Activated CD4-positive, CD25-positive, alpha-beta regulatory T cell treated with anti-CD3 and anti-CD28 coated beads, Interleukin-2, amount 50 U/mL, for 24 hours (primary cell): Measurements from ENCODE around the gene NGFR.
A peak's percentile ranks its signal among the peaks of the same experiment; 100 is the strongest.

Experiments used
- ATAC-seq, 2 donors: fragments of 150-1000 bp; cut with Tn5 transposase; one replicate each; pipeline ENCODE4 v1.10.0; 2021; ENCODE audit warnings: mild to moderate bottlenecking in 1 of 2, moderate library complexity in 1 of 2

Gene NGFR, protein sequence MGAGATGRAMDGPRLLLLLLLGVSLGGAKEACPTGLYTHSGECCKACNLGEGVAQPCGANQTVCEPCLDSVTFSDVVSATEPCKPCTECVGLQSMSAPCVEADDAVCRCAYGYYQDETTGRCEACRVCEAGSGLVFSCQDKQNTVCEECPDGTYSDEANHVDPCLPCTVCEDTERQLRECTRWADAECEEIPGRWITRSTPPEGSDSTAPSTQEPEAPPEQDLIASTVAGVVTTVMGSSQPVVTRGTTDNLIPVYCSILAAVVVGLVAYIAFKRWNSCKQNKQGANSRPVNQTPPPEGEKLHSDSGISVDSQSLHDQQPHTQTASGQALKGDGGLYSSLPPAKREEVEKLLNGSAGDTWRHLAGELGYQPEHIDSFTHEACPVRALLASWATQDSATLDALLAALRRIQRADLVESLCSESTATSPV

DNA sequence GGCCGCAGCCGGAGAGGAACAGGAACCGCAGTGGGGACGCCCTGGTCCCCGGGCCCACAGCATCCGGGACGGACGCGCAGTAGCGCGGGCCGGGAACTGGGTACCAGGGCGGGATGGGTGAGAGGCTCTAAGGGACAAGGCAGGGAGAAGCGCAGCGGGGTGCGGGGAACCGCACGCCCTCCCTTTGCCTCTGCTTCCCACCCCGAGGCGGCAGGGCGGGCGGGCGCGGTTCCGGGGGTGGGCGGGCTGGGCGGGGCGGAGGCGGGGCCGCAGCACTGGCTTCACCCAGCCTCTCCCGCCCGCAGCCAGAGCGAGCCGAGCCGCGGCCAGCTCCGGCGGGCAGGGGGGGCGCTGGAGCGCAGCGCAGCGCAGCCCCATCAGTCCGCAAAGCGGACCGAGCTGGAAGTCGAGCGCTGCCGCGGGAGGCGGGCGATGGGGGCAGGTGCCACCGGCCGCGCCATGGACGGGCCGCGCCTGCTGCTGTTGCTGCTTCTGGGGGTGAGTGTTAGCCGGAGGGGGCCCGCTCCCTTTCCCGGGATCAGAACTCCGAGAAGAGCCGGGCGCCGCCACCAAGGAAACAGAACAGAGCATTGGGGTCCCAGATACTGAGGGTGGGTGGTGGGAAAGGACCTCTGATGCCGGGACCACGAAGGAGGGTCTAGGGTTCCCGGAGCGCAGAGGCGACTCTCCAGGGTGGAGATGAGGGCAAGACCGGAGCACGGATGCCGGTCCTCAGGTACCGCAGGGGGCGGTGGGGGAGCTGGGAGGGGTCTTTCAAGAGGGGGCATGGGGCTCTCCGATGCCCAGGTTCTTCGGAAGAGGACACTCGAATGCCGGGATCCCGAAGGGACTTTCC, at the start of gene NGFR:
NGFR (plus strand) TSS at position 308 of the 856 bp plus-strand sequence; CDS start at position 433, 125 bp downstream.
- ATAC-seq = peak; percentile 57 to 66

DNA sequence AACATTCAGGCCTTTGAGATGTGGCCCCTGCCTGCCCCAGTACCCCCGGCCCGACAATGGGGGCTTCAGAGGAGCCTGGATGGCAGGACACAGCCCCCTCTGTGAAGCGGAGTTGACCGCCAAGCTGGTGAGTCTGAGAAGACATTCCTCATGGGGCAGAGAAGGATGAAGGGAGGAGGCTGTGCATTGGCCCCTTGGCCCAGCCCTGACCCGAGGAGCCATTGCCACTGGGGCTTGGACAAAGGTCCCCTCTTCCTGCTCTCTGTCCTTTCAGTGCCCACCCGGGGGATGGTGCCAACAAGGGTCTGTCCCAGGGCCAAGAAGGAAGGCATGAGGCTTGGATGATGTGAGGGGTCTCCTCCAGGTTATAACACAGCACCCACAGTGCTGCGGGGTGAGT, 49.5 kb upstream of the NGFR start:
- no peak for ATAC-seq

DNA sequence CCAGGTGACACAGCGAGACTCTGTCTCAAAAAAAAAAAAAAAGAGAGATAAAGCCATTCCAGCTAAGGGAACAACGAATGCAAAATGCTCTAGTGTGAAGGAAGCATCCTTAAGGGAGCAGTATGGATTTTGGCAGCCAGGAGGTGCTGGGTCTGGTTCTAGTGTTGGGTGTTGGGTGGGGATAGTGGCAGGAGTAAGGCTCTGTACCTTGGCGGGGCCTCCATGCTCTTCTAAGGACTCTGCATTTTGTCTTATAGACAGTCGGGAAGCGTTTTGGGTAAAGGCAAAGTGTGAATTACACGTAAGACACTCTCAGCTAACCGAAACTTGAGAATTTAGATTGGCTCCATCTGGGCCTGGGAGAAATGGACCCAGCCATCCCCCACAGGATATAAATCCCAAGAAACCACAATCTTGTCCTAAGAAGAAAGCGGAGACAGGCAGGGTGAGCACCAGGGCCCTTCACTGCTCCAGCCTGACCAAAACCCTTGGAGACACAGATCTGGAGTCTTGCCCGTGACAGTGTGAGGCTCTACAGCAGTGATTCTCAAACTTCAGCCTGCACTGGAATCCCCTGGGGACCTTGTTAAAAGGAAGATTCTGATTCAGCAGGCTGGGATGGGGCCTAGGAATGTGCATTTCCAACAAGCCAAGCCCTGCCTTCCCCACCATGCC, 47.3 kb upstream of the NGFR start:
- no peak for ATAC-seq

DNA sequence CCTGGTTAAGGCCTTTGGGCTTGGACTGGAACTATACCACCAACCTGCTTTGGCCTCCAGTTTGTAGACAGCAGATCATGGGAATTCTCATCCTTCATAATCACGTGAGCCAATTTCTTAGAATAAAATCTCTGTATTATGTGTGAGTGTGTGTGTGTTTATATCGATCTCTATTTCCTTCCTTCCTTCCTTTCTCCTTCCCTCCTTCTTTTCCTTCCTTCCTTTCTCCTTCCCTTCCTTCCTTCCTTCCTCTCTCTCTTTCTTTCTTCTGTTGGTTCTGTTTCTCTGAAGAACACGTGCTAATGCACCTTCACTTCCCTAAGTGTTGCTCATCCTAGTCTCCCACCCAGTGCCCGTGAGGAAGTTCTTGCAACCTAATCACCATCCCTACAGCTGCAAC, 44.9 kb upstream of the NGFR start:
- no peak for ATAC-seq

DNA sequence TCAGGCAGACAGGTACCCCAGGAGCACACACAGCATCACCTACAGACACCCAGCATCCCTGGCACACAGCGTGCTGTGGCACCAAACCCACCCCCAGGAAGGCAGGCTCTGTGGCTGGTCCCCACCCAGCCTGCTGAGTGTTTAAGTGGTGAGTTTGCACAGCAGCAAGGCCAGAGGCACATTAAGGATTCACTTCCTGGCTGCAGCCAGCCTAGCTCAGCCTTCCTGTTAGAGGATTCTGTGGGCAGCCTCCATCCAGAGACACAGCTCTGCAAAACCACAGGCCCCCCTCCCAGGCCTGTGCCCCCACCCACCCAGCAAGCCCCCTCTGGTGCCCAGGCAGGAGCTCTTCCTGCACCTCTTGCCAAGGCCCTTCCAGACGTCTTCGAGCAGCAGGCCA, 44.4 kb upstream of the NGFR start:
- no peak for ATAC-seq

DNA sequence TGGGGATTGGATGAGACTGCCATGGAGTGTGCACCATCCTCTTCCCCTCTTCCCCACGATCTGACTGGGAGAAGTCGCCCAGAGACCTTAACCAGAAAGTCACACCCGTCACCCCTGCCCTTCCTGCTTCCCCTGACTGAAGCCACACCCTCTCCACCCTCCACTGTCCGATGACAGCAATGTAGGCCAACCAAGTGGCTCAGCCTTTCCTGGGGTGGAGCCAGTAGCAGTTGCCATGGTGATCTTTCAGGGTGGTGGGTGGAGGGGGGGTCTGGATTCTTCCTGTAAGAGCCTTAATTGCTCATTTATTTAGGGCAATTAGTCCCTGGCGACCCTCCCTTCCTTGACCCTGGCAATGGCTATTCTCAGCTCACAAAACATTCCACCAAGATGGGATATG, 42.9 kb upstream of the NGFR start:
- no peak for ATAC-seq

DNA sequence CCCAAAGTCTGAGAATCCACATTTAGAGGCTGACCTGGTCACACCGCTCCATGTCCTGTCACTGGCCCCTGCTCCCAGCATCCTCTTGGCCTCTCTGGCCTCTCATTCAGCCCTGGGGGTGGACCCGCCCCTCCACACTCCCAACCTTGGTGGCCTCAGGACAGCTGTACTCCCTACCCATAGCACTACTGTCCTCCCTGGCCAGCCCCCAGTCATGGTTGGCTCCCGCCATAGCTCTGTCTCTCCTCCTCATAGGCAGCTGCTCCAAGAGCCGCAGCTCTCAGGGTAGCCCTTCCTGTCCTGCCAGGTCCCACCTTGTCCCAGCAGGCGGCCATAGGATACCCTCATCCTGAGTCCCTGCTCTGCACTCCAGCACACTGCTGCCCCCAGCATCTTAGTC, 42.4 kb upstream of the NGFR start:
- ATAC-seq = no peak

DNA sequence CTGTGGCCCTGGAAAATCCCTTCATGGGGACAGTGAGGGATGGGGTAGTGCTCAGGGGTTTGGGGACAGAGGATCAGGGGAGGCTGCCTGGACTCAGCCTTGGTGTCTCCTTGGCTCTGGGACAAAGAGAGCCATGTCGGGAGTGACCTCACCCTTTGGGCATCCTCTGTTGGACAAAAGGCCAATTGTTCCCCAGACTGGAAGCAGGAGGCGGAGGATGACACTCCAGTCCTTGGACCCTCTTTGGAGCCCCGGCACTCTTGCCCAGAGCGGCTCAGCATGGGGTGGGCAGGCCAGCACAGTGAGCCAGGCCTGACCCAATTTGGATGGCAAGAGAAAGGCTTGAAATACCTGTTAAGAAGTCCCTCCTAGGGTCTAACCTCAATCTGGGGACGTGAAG, 41.0 kb upstream of the NGFR start:
- ATAC-seq = no peak

DNA sequence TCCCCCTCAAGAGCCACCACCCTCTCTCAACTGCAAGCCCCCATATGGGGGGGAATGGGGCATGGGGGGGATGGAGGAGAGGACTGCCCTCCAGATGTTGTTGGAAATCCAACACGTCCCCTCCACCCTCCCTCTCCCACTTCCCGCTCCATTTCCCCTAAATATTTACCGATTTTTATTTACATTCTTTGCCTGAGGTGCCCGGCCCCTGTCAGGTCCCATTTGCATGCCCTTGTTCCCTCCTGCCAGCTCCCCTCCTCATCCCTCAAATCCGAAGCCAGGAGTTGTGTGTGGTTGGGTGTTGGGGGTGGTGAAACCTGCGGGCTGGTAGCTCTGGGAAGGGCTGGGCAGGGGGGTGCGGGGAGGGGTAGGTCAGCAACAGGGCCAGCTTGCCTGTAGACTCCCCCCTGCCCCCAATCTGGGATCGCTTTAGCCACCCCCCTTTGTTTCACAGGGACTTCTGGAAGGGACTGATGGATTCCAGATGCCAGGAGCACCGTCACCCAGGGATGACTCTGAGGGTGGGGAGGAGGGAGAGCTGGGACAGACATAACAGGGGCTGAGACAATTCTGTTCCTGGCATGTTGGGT, 39.7 kb upstream of the NGFR start:
- ATAC-seq = no peak

DNA sequence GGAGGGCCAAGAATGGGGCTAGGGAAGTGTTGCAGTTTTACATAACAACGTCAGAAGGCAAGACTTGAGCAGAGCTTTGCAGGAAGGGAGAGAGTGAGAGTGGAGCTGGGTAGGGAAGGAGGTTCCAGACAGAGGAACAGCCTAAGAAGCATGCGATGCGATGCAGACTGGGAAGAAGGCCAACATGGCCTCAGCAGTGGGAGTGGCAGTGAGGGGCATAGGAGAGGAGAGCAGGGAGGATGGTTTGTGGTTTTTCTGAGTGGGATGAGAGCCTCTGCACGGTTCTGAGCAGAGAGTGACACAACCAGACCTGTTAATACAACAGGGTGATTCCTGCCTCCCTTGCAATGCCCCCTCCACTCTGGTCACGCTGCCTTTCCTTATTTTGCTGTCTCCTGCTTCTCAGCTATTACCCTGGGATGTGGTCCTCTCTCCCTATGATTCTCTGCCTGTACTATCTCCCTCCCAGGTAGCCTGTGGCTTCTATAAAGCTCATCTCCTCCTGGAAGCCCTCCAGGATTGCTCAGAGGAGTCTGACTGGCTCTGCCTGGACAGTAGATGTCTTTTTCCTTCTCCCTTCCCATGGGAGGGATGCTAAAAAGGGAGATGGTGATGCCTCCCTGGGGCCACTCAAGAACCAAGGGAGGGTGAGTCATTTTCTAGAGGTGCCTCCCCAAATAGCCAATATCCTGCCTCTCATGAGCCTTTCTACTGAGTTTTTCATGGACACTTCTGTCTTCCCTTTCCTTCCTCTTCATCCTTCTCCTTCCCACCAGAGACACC, 38.7 kb upstream of the NGFR start:
- ATAC-seq = no peak

DNA sequence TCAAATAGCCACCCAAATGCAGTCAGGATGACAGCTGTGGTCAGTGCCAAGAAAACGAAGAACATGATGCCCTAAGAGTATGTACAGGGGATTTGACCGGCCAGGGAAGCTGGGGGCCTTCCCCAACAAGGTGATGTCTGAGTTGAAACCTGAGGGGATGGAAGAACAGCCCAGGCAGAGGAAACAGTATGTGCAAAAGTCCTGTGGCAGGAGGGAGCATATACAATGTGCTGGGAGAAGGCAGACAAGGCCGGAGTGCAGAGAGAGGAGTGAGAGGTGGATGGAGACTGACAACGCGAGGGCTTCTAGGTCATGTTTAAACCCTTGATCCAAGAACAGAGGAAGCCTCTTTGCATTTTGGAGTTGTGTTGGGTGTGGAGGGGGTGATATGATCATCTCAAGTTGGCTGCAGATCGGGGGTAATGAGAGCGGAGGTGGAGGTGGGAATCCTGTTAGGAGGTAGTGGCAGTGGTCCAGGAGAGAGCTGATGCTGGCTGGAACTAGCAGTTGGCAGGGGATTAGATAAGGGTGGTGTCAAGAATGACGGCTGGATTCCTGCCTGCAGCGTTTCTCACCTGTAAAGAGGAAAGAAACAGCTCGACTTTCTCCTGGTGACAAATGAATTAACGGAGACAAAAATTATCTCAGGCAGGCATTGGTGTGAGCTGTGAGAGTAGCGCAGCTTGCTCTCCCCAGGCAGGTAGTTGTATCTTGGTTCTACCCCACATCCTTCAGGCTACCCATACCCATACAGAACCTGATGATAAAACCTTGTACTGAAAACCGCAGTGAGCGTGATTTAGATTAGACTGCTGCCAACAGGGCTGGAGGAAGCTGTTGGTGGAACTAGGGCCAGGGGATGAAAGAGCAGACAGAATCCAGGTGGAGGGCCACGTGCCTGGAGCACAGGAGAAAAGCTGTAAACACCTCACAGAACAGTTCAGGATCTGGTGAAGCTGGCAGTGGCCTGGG, 37.2 kb upstream of the NGFR start:
- no peak for ATAC-seq

DNA sequence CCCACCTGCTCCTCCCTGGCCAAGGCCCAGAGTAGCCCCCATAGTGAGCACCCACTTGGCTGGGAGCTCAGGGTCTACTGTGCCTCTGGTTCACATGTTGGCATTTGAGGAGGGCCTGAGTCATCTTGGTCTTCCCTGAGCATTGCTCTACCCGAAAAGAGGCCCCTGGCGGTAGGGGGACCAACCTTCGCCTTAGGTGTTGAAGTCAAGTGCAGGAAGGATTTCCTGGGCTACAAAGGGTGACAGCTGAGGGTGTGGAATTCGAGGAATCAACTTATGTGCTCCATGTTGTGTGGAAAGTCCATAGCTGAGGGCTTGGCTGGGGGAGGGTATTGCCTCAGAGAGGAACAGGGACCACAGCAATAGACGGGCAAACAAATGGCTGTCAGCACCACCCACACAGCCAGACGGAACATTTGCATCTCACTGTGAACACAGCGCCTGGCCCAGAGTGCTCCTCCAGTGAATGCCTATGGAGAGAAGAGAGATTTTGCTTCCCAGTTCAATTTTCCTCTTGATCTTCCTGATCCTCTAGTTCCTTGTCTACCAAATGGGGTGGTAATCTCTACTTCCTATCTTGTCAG, 35.6 kb upstream of the NGFR start:
- no peak for ATAC-seq

DNA sequence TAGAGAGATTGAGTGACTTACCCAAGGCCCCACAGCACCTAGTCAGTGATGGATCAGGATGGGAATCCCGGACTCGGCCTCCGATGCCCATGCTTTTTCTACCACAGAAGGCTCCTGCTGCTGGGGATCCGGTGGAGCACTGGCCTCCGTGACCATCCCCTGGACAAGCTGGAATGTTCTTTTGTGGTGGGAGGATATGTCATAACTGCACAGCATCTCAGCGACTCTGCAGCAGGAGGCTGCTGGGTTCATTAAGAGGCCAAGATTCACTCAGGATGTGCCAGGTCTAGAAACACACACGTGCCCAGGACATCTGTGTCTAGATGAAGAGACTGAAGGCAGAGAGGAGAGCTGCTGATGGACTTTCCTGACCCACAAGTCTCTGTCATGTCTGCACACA, 34.7 kb upstream of the NGFR start:
- no peak for ATAC-seq

DNA sequence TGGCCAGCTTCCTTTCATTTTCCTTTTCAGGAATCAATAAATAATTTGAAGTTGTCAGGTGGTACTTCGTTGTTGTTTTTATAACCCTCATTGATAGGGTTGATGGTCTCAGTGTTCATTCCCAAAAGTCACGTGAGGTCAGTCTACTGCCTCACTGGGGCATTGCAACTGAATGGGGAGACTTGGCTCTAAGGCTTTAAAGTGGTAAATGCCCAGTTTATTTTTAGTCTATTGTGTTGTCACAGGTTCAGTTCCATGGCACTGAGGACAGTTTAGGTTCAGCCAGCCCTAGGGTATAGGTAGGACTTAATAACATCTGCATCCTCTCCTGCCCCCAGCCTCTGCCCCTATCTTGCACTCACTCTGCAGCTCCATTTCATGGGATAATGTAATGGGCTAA, 33.5 kb upstream of the NGFR start:
- ATAC-seq = no peak

DNA sequence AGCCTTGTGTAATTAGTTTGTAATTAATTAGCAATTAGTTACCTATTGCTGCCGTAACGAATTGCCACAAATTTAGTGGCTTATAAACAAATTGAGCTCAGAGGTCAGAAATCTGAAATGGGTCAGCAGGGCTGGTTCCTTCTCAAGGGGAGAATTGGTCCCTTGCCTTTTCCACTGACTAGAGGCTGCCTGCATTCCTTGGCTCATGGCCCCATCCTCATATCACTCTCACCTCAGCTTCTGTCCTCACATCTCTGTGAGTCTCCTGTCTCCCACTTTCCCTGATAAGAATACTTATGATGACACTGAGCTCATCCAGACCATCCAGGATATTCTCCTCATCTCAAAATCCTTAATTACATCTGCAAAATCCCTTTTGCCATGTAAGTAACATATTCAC, 31.0 kb upstream of the NGFR start:
- ATAC-seq = no peak

DNA sequence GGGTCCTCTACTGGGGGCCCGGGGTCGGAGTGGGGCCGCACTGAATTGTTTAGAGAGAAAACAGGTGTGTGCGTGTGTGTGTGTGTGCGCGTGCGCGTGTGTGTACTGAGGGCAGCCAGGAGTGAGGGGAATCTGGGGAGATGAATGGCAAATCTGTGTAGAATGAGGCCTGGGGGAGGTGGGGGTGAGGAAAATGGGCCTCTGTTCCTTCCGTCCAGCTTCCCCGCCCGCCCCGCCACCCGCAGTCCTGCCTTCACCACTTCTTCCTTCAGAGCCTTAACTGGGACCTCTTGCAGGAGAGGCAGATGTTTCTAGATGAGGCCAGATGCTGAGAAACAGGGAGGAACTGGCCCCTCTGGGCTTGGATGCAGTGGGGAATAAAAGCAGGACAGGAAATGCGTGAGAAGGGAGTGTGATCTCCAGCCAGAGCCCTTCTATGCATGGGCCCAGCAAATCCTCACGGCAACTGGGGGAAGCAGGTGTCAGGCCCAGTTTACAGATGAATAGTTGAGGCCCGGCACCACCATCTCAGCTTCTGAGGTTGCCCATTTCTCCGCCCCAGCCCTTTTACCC, 29.7 kb upstream of the NGFR start:
- no peak for ATAC-seq

DNA sequence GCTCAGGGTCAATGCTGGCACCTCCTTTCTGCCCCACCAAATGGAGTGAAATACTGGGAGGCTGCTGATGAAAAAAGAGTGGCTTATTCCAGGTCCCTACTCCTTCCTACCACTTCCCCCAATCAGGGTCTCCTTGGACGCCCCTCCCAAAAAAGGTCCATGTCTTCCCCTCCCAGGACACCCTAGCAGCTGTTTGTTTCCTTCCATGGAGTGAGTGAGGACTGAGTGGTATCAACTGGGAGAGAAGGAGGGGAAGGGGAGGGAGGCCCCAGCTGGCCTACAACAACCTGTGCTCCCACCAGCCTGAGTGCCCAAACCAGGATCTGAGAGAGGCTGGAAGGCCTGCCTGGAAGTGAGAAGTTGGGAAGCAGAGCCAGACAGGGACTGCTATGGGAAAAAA, 28.7 kb upstream of the NGFR start:
- ATAC-seq = no peak

DNA sequence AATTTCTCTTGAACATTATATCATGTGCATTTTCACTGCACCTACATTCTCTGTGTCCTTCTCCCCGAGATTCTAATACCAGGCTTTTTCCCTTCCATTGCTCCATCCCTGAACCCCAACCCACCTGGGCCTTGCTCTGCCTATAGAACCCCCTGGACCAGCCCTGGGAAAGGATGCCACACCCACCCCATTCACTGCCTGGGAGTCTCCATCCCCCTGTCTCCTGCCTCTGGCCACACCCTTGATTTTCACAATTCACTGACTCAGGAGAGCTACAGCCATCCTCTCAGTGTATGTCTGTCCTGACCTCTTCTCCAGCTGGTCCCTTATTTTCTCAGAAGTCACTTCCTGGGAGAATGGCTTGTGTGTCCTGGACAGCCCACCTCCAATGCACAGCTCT, 27.9 kb upstream of the NGFR start:
- no peak for ATAC-seq

DNA sequence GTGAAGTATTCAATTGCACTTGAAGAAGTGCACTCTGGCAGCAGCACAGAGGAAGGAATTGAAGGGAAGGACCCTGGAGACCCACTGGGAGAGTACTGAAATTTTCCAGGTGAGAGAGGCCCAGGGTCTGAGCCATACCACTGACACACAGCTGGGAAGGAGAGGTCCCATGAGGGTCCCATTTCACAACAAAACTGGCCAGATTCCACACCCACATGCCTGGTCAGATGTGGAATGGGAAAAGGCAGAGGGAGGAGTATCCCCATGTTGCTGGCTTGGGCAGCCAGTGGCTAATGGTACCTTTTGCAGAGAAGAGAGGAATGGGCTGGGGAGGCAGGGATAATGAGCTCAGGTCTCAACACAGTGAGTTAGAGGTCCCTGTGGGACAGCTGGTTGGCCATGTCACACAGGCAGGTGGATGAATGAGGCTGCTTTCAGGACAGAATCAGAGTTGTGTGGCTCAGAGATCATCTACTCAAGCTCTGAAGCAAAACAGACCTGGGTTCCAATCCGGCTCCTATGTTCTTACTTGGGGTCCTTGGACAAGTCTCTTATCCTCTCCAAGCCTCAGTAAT, 26.2 kb upstream of the NGFR start:
- ATAC-seq = no peak
